Measurements from ENCODE around the gene COX7A1.

COX7A1 gene

GRCh38 chr19:36121486-36122124 is 30.6 kb downstream of the COX7A1 start:
- no peak for DNase-seq (ENCODE audit: extremely low spot score)
- TF ChIP-seq SP1 (IDR thresholded peaks at IDR 0.05): no peak
- TF ChIP-seq NFRKB (IDR thresholded peaks at IDR 0.05): no peak
- no peak for TF ChIP-seq PKNOX1 (IDR thresholded peaks at IDR 0.05)
- no peak for TF ChIP-seq FOXK2 (IDR thresholded peaks at IDR 0.05)
- TF ChIP-seq ZNF384 (IDR thresholded peaks at IDR 0.05): no peak
- TF ChIP-seq SUZ12 (IDR thresholded peaks at IDR 0.05): no peak
- no peak for TF ChIP-seq L3MBTL2 (conservative IDR thresholded peaks at IDR 0.05)
- TF ChIP-seq CTBP1 (IDR thresholded peaks at IDR 0.05; ENCODE audit: borderline replicate concordance): no peak
- TF ChIP-seq LEF1 (IDR thresholded peaks at IDR 0.05; ENCODE audit: borderline replicate concordance): no peak
- TF ChIP-seq ELF4 (IDR thresholded peaks at IDR 0.05): no peak
- no peak for TF ChIP-seq TARDBP (IDR thresholded peaks at IDR 0.05)
- TF ChIP-seq FOXA1 (IDR thresholded peaks at IDR 0.05): no peak
- TF ChIP-seq BHLHE40 (IDR thresholded peaks at IDR 0.05; ENCODE audit: borderline replicate concordance): no peak
- no peak for TF ChIP-seq ARNT (IDR thresholded peaks at IDR 0.05)
- ChIA-PET CTCF (no interaction called here), POLR2A (no interaction called here)

- ChIA-PET CTCF (no interaction called here), POLR2A (no interaction called here)
- DNase-seq (ENCODE audit: extremely low spot score): no peak
- no peak for TF ChIP-seq FOXM1 (IDR thresholded peaks at IDR 0.05; ENCODE audit: borderline replicate concordance)
- TF ChIP-seq FOXK2 (IDR thresholded peaks at IDR 0.05): no peak
- TF ChIP-seq PKNOX1 (IDR thresholded peaks at IDR 0.05): no peak
- no peak for TF ChIP-seq ZNF384 (IDR thresholded peaks at IDR 0.05)
- TF ChIP-seq L3MBTL2 (conservative IDR thresholded peaks at IDR 0.05): no peak
- TF ChIP-seq ELF4 (IDR thresholded peaks at IDR 0.05): no peak
Measured at GRCh38 chr19:36120984-36121358, 31.3 kb downstream of the COX7A1 start.

GRCh38 chr19:36120092-36120983 is 31.9 kb downstream of the COX7A1 start:
- POLR2A ChIA-PET: interaction anchor here (0.9 kb wide), 1 partner anchor 8 kb away, joined by 3 read pairs; no protein-coding TSS in a partner anchor
- no peak for DNase-seq (ENCODE audit: extremely low spot score)
- CTCF ChIA-PET: no interaction called here
- no peak for TF ChIP-seq SP1 (IDR thresholded peaks at IDR 0.05)
- no peak for TF ChIP-seq LEF1 (IDR thresholded peaks at IDR 0.05; ENCODE audit: borderline replicate concordance)
- no peak for TF ChIP-seq ELF4 (IDR thresholded peaks at IDR 0.05)
- TF ChIP-seq ARNT (IDR thresholded peaks at IDR 0.05): no peak
- TF ChIP-seq TARDBP (IDR thresholded peaks at IDR 0.05): no peak
- TF ChIP-seq FOXM1 (IDR thresholded peaks at IDR 0.05; ENCODE audit: borderline replicate concordance): no peak
- TF ChIP-seq FOXA1 (IDR thresholded peaks at IDR 0.05): no peak
- TF ChIP-seq BHLHE40 (IDR thresholded peaks at IDR 0.05; ENCODE audit: borderline replicate concordance): no peak
- no peak for TF ChIP-seq SUZ12 (IDR thresholded peaks at IDR 0.05)
- TF ChIP-seq FOXK2 (IDR thresholded peaks at IDR 0.05): no peak
- no peak for TF ChIP-seq L3MBTL2 (conservative IDR thresholded peaks at IDR 0.05)

- no peak for DNase-seq (ENCODE audit: extremely low spot score)
- TF ChIP-seq CTBP1 (IDR thresholded peaks at IDR 0.05; ENCODE audit: borderline replicate concordance): no peak
- no peak for TF ChIP-seq SP1 (IDR thresholded peaks at IDR 0.05)
- TF ChIP-seq PKNOX1 (IDR thresholded peaks at IDR 0.05): no peak
- no peak for TF ChIP-seq TARDBP (IDR thresholded peaks at IDR 0.05)
- no peak for TF ChIP-seq LEF1 (IDR thresholded peaks at IDR 0.05; ENCODE audit: borderline replicate concordance)
- TF ChIP-seq ZNF384 (IDR thresholded peaks at IDR 0.05): no peak
- TF ChIP-seq NFRKB (IDR thresholded peaks at IDR 0.05): no peak
- no peak for TF ChIP-seq BHLHE40 (IDR thresholded peaks at IDR 0.05; ENCODE audit: borderline replicate concordance)
- no peak for TF ChIP-seq FOXA1 (IDR thresholded peaks at IDR 0.05)
- TF ChIP-seq ELF4 (IDR thresholded peaks at IDR 0.05): no peak
- no peak for TF ChIP-seq FOXK2 (IDR thresholded peaks at IDR 0.05)
- no peak for TF ChIP-seq SUZ12 (IDR thresholded peaks at IDR 0.05)
- no peak for TF ChIP-seq ARNT (IDR thresholded peaks at IDR 0.05)
- TF ChIP-seq HDGF (IDR thresholded peaks at IDR 0.05; ENCODE audit: borderline replicate concordance): no peak
- CTCF ChIA-PET: interaction anchor here (1.0 kb wide), 1 partner anchor 12 kb away, joined by 3 read pairs; no protein-coding TSS in a partner anchor
- POLR2A ChIA-PET: interaction anchor here (0.9 to 2.5 kb wide), 2 partner anchors 11 to 98 kb away, joined by 3 to 39 read pairs; partner anchors contain the start of genes ZNF146 and ZNF565
Measured at GRCh38 chr19:36116344-36116637, 36.0 kb downstream of the COX7A1 start.

- no peak for DNase-seq (ENCODE audit: extremely low spot score)
- CTCF ChIA-PET: interaction anchor here (1.0 kb wide), 1 partner anchor 12 kb away, joined by 3 read pairs; no protein-coding TSS in a partner anchor
Measured at GRCh38 chr19:36115453-36116343, 36.5 kb downstream of the COX7A1 start, which contains the start of gene TBCB. Gene TBCB (plus strand): TSS chr19:36115468. CDS start chr19:36115561, 93 bp downstream.

More at GRCh38 chr19:36115453-36116343, 36.5 kb downstream of the COX7A1 start, which contains the start of gene TBCB:
- no peak for TF ChIP-seq HDGF (IDR thresholded peaks at IDR 0.05; ENCODE audit: borderline replicate concordance)
- TF ChIP-seq ZNF384 (IDR thresholded peaks at IDR 0.05): no peak
- TF ChIP-seq L3MBTL2 (conservative IDR thresholded peaks at IDR 0.05): no peak
- no peak for TF ChIP-seq FOXA1 (IDR thresholded peaks at IDR 0.05)
- TF ChIP-seq ARNT (IDR thresholded peaks at IDR 0.05): no peak
- no peak for TF ChIP-seq FOXM1 (IDR thresholded peaks at IDR 0.05; ENCODE audit: borderline replicate concordance)
- POLR2A ChIA-PET: interaction anchor here (0.7 to 2.5 kb wide), 27 partner anchors 9 to 367 kb away, joined by 3 to 39 read pairs (median 4); partner anchors contain the start of genes ALKBH6, CAPNS1, LIN37 and THAP8
